Activated CD4-positive, alpha-beta T cell treated with anti-CD3 and anti-CD28 coated beads for 1 hour (primary cell): Measurements from ENCODE around the gene ZBTB11.
"Not testable (repeated sequence)": the region's sequence is repeated elsewhere in the genome, so short reads cannot be mapped to it uniquely, and the experiment has no call there.

Experiments used
- DNase-seq: peaks from one replicate; pipeline ENCODE4 v3.0.0-alpha.2; 2020

The ZBTB11 gene, protein sequence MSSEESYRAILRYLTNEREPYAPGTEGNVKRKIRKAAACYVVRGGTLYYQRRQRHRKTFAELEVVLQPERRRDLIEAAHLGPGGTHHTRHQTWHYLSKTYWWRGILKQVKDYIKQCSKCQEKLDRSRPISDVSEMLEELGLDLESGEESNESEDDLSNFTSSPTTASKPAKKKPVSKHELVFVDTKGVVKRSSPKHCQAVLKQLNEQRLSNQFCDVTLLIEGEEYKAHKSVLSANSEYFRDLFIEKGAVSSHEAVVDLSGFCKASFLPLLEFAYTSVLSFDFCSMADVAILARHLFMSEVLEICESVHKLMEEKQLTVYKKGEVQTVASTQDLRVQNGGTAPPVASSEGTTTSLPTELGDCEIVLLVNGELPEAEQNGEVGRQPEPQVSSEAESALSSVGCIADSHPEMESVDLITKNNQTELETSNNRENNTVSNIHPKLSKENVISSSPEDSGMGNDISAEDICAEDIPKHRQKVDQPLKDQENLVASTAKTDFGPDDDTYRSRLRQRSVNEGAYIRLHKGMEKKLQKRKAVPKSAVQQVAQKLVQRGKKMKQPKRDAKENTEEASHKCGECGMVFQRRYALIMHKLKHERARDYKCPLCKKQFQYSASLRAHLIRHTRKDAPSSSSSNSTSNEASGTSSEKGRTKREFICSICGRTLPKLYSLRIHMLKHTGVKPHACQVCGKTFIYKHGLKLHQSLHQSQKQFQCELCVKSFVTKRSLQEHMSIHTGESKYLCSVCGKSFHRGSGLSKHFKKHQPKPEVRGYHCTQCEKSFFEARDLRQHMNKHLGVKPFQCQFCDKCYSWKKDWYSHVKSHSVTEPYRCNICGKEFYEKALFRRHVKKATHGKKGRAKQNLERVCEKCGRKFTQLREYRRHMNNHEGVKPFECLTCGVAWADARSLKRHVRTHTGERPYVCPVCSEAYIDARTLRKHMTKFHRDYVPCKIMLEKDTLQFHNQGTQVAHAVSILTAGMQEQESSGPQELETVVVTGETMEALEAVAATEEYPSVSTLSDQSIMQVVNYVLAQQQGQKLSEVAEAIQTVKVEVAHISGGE

DNA sequence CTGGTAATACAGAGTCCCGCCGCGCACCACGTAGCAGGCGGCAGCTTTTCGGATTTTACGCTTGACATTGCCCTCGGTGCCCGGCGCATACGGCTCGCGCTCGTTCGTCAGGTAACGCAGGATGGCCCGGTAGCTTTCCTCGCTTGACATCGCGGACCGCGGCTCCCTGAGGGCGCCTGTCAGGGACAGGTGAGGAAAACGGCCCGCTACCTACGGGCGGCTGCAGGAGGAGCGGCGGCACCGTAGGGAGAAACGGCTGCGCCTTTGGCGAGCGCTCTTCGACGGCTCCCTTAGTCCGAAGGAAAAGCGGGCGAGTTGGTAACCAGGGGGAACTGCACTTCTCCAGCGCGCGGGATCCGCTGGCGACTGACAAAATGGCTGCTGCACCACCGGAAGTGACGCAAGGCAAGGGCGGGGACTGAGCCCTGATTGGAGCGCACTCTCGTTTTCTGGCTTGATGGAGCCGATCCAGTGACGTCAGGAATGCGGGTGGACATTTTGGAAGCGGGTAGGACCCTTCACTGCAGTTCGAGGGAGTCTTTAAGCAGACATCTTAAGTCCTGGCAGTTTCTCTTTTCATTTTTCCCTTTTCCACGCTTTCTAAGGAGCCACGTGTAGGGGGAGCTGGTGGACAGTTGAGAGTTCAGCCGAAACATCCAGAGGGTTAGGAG, at the start of gene ZBTB11:
ZBTB11 (minus strand) TSS at position 368 of the 671 bp plus-strand sequence; CDS start at position 150, 218 bp downstream.
- DNase-seq, result peak; percentile 100

DNA sequence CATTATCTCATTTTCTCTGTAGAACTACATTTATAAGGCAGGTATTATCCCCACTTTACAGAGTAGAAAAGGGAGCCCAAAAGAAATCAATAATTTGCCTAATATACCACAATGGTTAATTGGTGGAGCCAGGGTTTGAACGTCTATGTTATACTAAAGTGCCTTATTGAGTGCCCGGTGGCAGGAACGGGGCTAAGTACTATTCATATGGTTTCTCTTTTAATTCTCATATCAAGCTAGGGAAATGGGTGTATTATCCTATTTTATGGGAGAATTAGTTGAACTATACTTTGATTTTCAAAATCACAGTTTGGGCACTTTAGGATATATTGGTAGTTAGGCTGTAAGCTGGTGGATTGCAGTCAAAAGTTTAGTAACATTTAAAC, 49.0 kb upstream of the ZBTB11 start:
- DNase-seq, result no peak

GRCh38 chr3:101725194-101725889, 48.4 kb upstream of the ZBTB11 start:
- DNase-seq, result peak; percentile 13

DNA sequence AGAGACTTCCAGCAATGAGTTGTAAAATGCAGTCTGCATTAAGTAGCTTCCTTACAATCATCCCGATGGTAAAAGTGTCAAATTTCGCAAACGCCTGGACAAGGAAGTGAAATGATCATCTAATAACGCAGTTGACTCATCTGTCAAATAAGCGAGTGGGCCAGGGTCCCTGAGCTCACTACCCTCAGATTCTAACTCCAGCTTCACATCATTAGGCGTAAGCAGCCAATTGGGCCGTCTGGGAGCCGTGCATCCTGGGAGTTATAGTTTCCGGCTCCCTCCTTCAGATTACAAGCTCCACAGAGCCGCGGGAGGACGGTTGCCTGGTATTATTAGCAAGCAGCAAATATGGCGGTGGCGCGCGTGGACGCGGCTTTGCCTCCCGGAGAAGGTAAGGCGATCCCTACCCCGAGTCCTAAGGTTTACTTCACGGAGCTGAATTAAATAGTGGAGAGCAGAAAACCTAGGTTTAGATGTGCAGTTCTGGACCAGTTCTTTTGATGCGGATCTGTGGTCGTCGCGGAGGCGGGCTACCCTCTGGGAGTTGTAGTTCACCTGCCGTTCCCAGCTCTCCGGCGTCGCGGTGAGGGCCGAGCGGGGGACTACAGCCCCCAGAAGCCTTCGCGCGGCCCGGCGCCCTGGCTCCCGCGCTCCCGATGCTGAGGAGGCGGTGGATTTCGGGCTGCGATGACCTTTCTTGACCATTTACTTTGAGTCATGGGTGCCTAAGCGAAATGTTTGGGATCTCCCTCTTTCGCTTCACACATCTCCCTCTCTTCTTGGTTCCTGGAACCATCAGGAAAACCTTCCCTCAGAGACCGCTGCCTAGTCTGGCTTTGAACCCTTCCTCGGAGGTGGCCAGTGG, 47.6 kb upstream of the ZBTB11 start, which contains the start of gene CEP97:
CEP97 (plus strand) TSS at position 286 of the 865 bp plus-strand sequence; CDS start at position 349, 63 bp downstream.
- DNase-seq, result peak; percentile 75

GRCh38 chr3:101722394-101723173, 45.7 kb upstream of the ZBTB11 start:
- no peak for DNase-seq

- DNase-seq, result no peak
Observed at GRCh38 chr3:101720851-101721840, 44.2 kb upstream of the ZBTB11 start.

DNA sequence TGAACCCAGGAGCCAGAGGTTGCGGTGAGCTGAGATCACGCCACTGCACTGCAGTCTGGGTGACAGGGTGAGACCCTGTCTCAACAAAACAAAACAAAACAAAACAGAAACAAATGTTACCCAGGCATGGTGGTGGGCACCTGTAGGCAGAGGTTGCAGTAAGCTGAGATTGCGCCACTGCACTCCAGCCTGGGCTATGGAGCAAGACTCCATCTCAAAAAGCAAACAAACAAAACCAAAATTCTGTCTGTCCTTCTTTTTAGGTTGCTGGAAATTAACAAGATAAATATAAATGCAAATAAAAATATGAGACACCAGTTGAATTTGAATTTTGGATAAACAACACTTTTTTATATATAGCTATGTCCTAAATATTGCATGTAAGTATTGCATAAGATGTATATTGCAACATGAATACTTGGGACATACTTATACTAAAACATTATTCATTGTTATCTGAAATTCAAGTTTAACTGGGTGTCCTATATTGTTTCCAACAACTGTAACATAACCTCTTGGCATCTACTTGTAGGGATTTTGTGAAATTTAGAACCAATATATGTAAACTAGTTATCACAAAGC, 42.8 kb upstream of the ZBTB11 start:
- DNase-seq, result no peak

- no peak for DNase-seq
Observed at GRCh38 chr3:101718455-101718854, 41.5 kb upstream of the ZBTB11 start.

- DNase-seq, result no peak
Observed at GRCh38 chr3:101709126-101709525, 32.2 kb upstream of the ZBTB11 start.

GRCh38 chr3:101704639-101705038, 27.7 kb upstream of the ZBTB11 start:
- not testable (repeated sequence) for DNase-seq

DNA sequence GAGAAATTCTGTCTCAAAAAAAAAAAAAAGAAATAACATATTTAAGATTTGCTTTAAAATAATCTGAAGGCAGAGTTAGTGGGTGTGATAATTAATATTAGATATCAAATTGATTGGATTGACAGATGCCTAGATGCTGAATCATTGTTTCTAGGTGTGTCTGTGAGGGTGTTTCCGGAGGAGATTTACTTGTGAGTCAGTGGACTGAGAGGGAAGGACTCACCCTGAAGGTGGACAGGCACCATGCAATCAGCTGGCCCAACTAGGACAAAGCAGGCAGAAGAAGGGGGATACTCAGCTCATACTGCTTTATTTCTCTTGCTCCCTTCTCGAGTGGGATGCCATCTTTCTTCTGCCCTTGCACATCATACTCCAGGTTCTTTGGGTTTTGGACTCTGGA, 26.2 kb upstream of the ZBTB11 start:
- DNase-seq, result no peak

DNA sequence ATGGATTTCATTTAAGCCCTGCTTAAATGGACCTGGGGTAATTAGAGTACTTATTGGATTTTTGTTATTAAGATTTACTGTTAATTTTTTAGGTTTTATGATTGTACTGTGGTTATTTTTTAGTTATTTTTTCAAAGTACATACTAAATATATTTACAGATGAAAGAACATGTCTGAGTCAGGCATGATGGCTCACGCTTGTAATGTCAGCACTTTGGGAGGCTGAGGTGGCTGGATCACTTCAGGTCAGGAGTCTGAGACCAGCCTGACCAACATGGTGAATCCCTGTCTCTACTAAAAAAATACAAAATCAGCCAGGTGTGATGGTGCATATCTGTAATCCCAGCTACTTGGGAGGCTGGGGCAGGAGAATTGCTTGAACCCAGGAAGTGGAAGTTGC, 25.8 kb upstream of the ZBTB11 start:
- DNase-seq, result no peak

DNA sequence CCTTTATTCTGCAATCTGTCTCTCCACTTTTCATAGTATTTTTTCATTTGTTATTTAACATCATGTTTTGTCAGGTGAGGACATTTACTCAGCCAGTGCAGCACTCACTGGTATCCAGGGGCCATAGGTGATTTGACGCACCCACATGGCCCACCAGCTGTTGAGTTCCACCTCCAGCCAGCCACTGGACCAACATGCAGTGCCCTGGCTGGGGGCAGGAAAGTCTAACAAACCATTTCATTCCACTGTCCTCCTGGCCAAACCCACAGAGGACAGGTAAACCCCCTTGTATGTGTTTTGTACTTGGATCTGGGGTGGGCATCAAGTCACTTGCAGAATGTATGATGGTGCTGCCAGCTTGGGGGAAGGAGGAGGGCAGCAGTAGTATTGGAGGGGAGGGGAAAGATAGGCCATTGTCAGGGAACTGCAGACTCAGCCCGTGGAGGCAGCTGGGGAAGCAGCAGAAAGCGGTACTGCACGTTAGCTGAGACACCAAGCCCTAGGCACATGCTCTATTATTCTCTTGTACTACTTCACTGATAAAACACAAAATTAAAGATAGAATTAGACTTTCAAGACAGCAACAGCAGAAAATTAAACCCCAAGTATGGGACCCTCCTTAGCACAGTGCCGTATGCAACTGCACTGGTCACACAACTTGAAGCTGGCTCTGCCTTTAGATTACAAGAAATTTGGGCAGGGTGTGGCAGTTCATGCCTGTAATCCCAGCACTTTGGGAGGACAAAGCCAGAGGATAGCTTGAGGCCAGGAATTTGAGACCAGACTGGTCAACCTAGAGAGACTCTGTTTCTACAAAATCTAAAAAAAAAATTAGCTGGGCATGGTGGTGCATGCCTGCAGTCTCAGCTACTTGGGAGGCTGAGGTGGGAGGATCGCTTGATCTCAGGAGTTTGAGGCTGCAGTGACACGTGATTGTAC, 25.0 kb upstream of the ZBTB11 start:
- DNase-seq, result no peak

- DNase-seq, result no peak
Observed at GRCh38 chr3:101695779-101696372, 18.9 kb upstream of the ZBTB11 start.

GRCh38 chr3:101694836-101695235, 17.9 kb upstream of the ZBTB11 start:
- DNase-seq, result not testable (repeated sequence)

- not testable (repeated sequence) for DNase-seq
Observed at GRCh38 chr3:101693540-101693939, 16.6 kb upstream of the ZBTB11 start.
